ENCODE results near the gene KIF17. TPM values are rescaled to one million over a fixed set of nuclear protein-coding genes. Genes with fewer than 3 reads are reported as not detected.
"Not testable (repeated sequence)": the region's sequence is repeated elsewhere in the genome, so short reads cannot be mapped to it uniquely, and the experiment has no call there.

Gene KIF17
- total RNA-seq, 1 donor from 2014 or later: not detected

DNA sequence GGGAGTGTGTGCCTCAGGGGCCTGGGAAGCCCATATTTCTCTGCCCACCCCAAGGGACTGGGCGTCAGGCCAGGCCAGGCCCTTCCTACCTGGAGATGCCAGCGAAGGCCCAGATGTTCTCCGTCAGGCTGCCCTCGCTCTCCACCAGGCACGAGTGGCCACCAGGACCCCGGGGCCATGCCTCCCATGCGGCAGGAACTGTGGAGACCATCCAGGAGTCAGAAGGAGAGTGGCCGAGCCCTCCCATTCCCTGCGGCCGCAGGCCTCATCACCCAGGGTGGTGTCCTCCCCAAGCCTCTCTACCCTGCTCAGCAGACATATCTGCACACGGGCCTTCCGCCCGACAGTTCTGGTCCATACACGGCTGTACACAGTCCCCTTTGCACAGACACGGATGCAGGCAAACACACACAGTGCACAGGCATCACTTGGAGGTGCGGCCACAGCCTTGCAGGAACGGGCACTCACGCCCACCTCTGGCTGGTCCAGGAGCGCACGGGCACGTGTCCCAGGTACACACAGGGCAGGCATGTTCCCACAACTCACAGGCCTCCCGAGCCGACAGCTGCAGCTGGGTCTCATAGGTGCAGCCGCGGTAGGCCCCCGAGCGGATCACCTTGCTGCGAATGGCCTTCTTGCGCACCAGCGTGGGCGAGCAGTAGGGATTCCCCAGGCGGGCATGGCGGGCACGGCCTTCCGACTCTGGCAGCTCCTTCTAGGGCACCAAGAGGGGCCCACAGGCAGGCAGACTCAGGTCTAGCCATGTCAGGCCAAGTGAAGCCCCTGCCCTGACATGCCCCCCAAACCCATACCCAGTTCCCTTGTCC is 5.9 kb upstream of the KIF17 start:
- intact Hi-C loops (cut with micrococcal nuclease): no loop called here
- no peak overlapping the region for H3K4me3 Mint-ChIP-seq
- H3K9me3 Mint-ChIP-seq: no peaks in the 10 kb centered on the region
- H3K4me1 Mint-ChIP-seq: no peaks in the 10 kb centered on the region
- peaks cover 23% of the 10 kb centered on the region for H3K27me3 Mint-ChIP-seq
- DNase-seq: no peak
- no peaks in the 10 kb centered on the region for H3K36me3 Mint-ChIP-seq (ENCODE audit: low read depth)
- H3K27ac Mint-ChIP-seq: no peak overlapping the region

DNA sequence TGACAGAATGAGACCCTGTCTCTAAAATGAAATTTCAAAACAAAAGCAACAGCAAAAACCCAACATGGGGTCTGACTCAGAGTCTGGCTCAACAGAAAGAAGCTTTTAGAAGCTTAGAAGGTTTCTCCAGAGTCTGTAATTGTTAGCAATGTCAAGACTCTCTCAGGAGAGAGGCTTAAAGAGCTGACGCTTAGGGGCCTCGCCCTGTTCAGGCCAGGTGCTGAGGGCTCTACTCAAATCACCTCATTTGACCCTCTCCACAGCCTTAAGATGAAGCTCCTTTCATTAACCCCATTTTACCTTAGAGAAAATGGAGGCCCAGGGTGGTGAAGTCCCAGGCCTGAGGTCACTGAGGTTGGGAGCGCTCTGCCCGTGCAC is 5.3 kb upstream of the KIF17 start:
- intact Hi-C loops (cut with micrococcal nuclease): no loop called here
- Mint-ChIP-seq H3K9me3 (no peaks in the 10 kb centered on the region), H3K27ac (no peak overlapping the region), H3K36me3 (ENCODE audit: low read depth) (no peaks in the 10 kb centered on the region), H3K27me3 (peaks cover 23% of the 10 kb centered on the region), H3K4me3 (no peak overlapping the region), H3K4me1 (peaks cover under 1% of the 10 kb centered on the region)
- no peak for DNase-seq

DNA sequence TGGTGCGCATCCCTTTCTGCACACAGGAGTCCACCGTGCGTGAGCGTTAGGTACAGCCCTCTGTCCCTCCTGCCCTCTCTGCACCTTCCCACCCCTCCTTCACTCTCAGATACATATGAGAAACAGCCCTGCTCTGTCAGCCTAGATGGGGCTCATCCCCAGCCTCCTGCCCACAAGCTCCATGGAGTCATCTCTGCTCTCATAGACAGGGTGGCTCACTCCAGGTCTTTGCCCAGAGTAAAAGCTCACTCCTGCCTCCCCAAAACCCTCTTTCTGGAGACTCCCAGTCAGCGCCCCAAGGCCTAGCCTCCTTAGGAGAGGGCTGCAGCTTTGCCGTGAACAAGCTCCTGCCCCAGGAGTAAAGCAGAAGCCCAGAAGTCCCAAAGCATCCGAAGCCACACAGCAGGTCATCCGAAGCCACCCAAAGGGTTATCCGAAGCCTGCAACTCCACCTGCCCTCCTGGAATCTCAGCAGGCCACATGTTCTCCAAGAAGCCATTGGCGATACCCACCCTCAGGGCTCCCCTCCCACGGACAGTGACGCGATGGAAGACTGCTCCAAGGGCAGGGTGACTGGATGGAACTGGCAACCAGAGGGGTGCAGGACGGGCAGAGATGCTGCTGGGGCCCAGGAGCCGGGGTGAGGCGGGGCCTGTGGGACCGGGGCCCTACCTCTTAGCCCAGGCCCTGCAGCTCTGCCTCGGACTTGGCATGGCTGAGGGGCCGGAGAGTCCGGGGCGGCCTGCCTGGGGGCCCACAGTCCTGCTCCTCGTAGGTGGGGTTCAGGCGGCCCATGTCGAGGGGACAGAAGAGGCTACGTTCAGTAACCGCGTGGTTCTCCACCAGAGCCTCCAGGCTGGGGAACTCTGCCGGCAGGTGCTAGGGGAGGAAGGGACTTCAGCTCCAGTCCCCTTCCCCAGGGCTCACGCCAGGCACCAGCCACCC is 3.6 kb upstream of the KIF17 start:
- Mint-ChIP-seq H3K4me3 (no peak overlapping the region), H3K27me3 (peaks cover 29% of the 10 kb centered on the region), H3K9me3 (no peaks in the 10 kb centered on the region), H3K27ac (no peak overlapping the region), H3K4me1 (peaks cover 4% of the 10 kb centered on the region), H3K36me3 (ENCODE audit: low read depth) (no peaks in the 10 kb centered on the region)
- intact Hi-C loops (cut with micrococcal nuclease): no loop called here
- DNase-seq: no peak

GRCh38 chr1:20720631-20721091 is 2.9 kb upstream of the KIF17 start:
- intact Hi-C loops (cut with micrococcal nuclease): no loop called here

DNA sequence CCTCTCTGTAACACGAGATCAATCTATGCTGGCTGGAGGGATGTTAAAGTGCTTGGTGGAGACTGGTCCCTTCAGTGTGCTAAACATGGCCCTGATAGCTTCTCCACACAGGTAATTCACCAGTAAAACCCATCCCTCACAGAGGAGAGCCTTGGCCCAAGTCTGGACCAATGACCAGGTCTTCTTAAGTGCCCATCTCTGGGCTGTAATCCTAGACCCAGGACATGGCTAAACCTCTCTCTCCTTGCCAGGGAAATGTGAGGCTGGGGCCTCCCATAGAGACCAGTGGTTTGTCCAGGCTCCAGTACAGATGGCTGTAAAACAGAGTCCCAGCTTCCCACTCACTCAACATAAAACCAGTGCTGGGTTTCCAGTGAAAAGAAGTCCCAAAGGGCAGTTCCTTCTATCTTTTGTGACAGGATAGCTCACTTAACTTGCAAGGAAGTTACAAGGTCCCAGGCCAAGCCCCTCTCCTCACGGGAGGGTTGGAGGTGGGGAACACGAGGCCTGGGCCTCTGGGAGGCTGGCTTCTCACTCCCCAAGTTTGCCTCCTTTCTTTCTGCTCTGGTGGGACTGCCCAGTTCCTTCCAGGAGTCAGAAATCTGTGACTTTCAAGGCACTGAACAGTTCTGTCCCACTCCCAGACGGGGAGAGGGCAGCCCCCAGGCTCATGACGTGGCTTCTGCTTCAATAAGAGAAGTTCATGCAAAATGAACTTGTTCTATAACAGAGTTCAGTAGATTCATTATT is 2.2 kb upstream of the KIF17 start:
- intact Hi-C loops (cut with micrococcal nuclease): no loop called here
- H3K27me3 Mint-ChIP-seq: peaks cover 40% of the 10 kb centered on the region
- no peaks in the 10 kb centered on the region for H3K9me3 Mint-ChIP-seq
- DNase-seq: no peak
- H3K4me3 Mint-ChIP-seq: no peak overlapping the region
- H3K27ac Mint-ChIP-seq: no peak overlapping the region
- H3K4me1 Mint-ChIP-seq: peaks cover 6% of the 10 kb centered on the region
- no peaks in the 10 kb centered on the region for H3K36me3 Mint-ChIP-seq (ENCODE audit: low read depth)

More at GRCh38 chr1:20720631-20721091, 2.9 kb upstream of the KIF17 start:
- H3K27me3 Mint-ChIP-seq: peaks cover 36% of the 10 kb centered on the region
- H3K4me1 Mint-ChIP-seq: peaks cover 6% of the 10 kb centered on the region
- no peaks in the 10 kb centered on the region for H3K9me3 Mint-ChIP-seq
- no peak for DNase-seq
- H3K27ac Mint-ChIP-seq: no peak overlapping the region
- no peaks in the 10 kb centered on the region for H3K36me3 Mint-ChIP-seq (ENCODE audit: low read depth)
- H3K4me3 Mint-ChIP-seq: no peak overlapping the region

DNA sequence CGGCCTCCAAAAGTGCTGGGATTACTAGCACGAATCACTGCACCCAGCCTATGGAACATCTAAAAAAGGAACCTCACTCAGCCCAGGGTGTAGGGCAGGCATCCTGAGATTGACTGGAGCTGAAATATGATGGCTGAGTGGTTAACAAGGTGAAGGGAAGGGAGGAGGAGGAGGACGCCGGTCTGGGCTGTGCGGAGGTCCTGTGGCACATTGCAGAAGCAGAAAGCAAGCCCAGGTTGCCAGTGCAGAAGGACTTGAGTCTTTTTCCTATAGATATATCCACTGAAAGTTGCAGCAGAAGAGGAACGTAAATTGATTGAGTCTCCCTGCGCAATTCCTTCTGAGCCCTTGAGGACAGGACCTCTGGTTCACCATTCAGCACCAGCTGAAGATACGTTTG is 1.5 kb upstream of the KIF17 start:
- H3K9me3 Mint-ChIP-seq: no peaks in the 10 kb centered on the region
- DNase-seq: no peak
- no peak overlapping the region for H3K4me3 Mint-ChIP-seq
- H3K4me1 Mint-ChIP-seq: peaks cover 6% of the 10 kb centered on the region
- intact Hi-C loops (cut with micrococcal nuclease): no loop called here
- H3K36me3 Mint-ChIP-seq (ENCODE audit: low read depth): no peaks in the 10 kb centered on the region
- no peak overlapping the region for H3K27ac Mint-ChIP-seq
- H3K27me3 Mint-ChIP-seq: peaks cover 40% of the 10 kb centered on the region

GRCh38 chr1:20718343-20718882 is 606 bp upstream of the KIF17 start:
- DNase-seq; intact Hi-C loops (cut with micrococcal nuclease); H3K36me3 Mint-ChIP-seq (ENCODE audit: low read depth); H3K4me1 Mint-ChIP-seq; H3K27ac Mint-ChIP-seq; H3K9me3 Mint-ChIP-seq: not testable (repeated sequence)
- Mint-ChIP-seq H3K27me3 (peaks cover 40% of the 10 kb centered on the region), H3K4me3 (peak overlapping the region; percentile 71)

- intact Hi-C loops (cut with micrococcal nuclease): no loop called here
- Mint-ChIP-seq H3K9me3 (no peaks in the 10 kb centered on the region), H3K27ac (no peak overlapping the region), H3K36me3 (ENCODE audit: low read depth) (no peaks in the 10 kb centered on the region), H3K4me1 (peaks cover 6% of the 10 kb centered on the region), H3K27me3 (peaks cover 40% of the 10 kb centered on the region), H3K4me3 (peak overlapping the region; percentile 68)
- no peak for DNase-seq
These were observed 1.6 kb downstream of the KIF17 start for GRCh38 chr1:20716232-20716631.

DNA sequence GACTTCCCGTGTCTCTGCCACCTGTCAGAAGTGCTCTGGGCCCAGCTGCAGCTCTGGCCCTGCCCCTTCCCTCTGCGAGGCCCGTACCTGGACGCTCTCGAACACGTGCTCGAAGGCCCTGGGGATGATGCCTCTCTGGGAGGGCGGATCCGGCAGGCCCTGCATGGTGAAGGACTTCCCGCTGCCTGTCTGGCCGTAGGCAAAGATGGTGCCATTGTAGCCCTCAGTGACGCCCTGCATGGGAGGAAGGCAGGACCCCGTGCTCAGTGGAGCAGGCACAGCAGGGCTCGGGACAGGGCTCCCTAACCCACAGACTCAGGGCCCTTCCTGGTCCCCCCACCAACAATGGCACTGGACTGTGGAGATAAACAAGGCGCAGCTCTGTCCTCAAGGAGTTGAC is 2.4 kb downstream of the KIF17 start:
- Mint-ChIP-seq H3K27me3 (peaks cover 37% of the 10 kb centered on the region), H3K4me1 (peaks cover 6% of the 10 kb centered on the region), H3K27ac (no peak overlapping the region), H3K4me3 (no peak overlapping the region), H3K9me3 (no peaks in the 10 kb centered on the region), H3K36me3 (ENCODE audit: low read depth) (no peaks in the 10 kb centered on the region)
- intact Hi-C loops (cut with micrococcal nuclease): no loop called here
- no peak for DNase-seq

GRCh38 chr1:20713440-20713839 is 4.4 kb downstream of the KIF17 start:
- Mint-ChIP-seq H3K4me3 (no peak overlapping the region), H3K36me3 (ENCODE audit: low read depth) (no peaks in the 10 kb centered on the region), H3K4me1 (peaks cover 6% of the 10 kb centered on the region), H3K27ac (no peak overlapping the region), H3K27me3 (peaks cover 22% of the 10 kb centered on the region), H3K9me3 (no peaks in the 10 kb centered on the region)
- intact Hi-C loops (cut with micrococcal nuclease): no loop called here
- DNase-seq: no peak

- DNase-seq: no peak
- intact Hi-C loops (cut with micrococcal nuclease): no loop called here
- Mint-ChIP-seq H3K27ac (no peak overlapping the region), H3K27me3 (peaks cover 18% of the 10 kb centered on the region), H3K9me3 (no peaks in the 10 kb centered on the region), H3K4me1 (peaks cover 4% of the 10 kb centered on the region), H3K4me3 (no peak overlapping the region), H3K36me3 (ENCODE audit: low read depth) (no peaks in the 10 kb centered on the region)
These were observed 5.6 kb downstream of the KIF17 start for GRCh38 chr1:20712215-20712577.

- no peak for DNase-seq
- Mint-ChIP-seq H3K4me3 (no peak overlapping the region), H3K4me1 (peaks cover 2% of the 10 kb centered on the region), H3K9me3 (no peaks in the 10 kb centered on the region), H3K27me3 (peaks cover 13% of the 10 kb centered on the region), H3K36me3 (ENCODE audit: low read depth) (no peaks in the 10 kb centered on the region), H3K27ac (no peak overlapping the region)
- intact Hi-C loops (cut with micrococcal nuclease): no loop called here
These were observed 6.3 kb downstream of the KIF17 start for GRCh38 chr1:20711285-20712214.
